Pancreas (tissue), 10 donors: Measurements from ENCODE around the gene FAF1. TPM values are rescaled to one million over a fixed set of nuclear protein-coding genes. Genes with fewer than 3 reads are reported as not detected.

ENCODE experiments used
- ATAC-seq, 4 donors: fragments of 200-7000 bp; cut with Tn5 transposase; one replicate each; pipeline versions ENCODE4 v1.8.0 to v1.9.1; 2020; ENCODE audit warnings: mild to moderate bottlenecking in 4 of 4, moderate library complexity in 4 of 4
- DNase-seq, 6 donors: peaks; one replicate each; pipeline ENCODE4 v3.0.0-alpha.2; 2020
- FAIRE-seq: peaks from 2 replicates; lab custom pipeline; 2012; peaks lifted over from hg19 to GRCh38; lab: Jason Lieb, UNC
- H3K27ac ChIP-seq, 4 donors: fragments of 200-600 bp; sonication (generic); 1 replicate in 3 of 4; 2 replicates in 1 of 4; pipeline versions ENCODE4 v1.5.0 to v1.8.0; 2020
- H3K27me3 ChIP-seq, 4 donors: fragments of 200-600 bp; one replicate each; pipeline ENCODE4 v1.8.0; 2021
- H3K36me3 ChIP-seq, 3 donors: fragments of 200-600 bp; sonication (generic) in 1 of 3; one replicate each; pipeline versions ENCODE4 v1.5.0 to v1.8.0; 2020 to 2021
- H3K4me1 ChIP-seq, 3 donors: fragments of 200-600 bp; one replicate each; pipeline ENCODE4 v1.8.0; 2021
- H3K4me3 ChIP-seq, 4 donors: fragments of 200-600 bp; sonication (generic) in 2 of 4; one replicate each; pipeline versions ENCODE4 v1.5.0 to v1.8.0; 2020 to 2021
- H3K9me3 ChIP-seq, 4 donors: fragments of 200-600 bp; one replicate each; pipeline ENCODE4 v1.8.0; 2021
- CTCF ChIP-seq, 4 donors: fragments of 200-600 bp; sonication (generic) in 3 of 4; IDR thresholded peaks; one replicate each; pipeline versions ENCODE4 v1.5.0 to v1.8.0; 2021; ENCODE audit warnings: antibody characterized with exemption in 4 of 4
- WGBS, 2 donors: extraction: QIAGEN DNeasy Blood & Tissue Kit; methylation state at CpG; one replicate each; pipeline ENCODE4 v1.1.7; 2013; 5-methylcytosine and 5-hydroxymethylcytosine counted together
- intact Hi-C, 3 donors: fragments of 100-400 bp; cut with DNase I; formaldehyde crosslinking; loops; one replicate each; pipeline versions ENCODE4 v1.11.1 to v1.14.2; 2022
- polyA plus RNA-seq, 2 donors: library from polyadenylated mRNA; stranded (reverse); fragments of 200-250 nt; gene quantifications; one replicate each; pipeline ENCODE4 v1.2.3, GENCODE V29; 2013
- total RNA-seq, 6 donors: library from RNA; stranded (reverse); fragmentation: NEBNext Ultra II Directional in 4 of 6; extraction: Animal tissue kit (Norgen Biotek cat#: 25700) in 4 of 6; gene quantifications; one replicate each; pipeline versions ENCODE4 v1.2.1 to v1.2.4, GENCODE V29; 2021 to 2023
- donor health status: healthy with polysubstance abuse.
- donor health status: DM: no; HTN: no; CAD: no; lungs with moderate emphysema.
- donor health status: DM: no; HTN: no; CAD: no.
- donor health status: control.
- donor health status: control.
- donor health status: Bipolar disorder and iron deficiency.
- donor health status: DM: yes; HTN: yes; CAD: no.
- donor health status: DM: no; HTN: no; CAD: no.
- donor health status: DM: no; HTN: no; CAD: no.
- donor health status: DM: yes; HTN: yes; CAD: no.

FAF1 gene
- total and polyA plus RNA-seq, 8 donors: 13.9 to 46.6 (median 37.6) TPM

- Histone ChIP-seq H3K27me3 (no peaks in the 10 kb centered on the region), H3K4me3 (no peak overlapping the region), H3K27ac (no peak overlapping the region), H3K36me3 (no peaks in the 10 kb centered on the region), H3K4me1 (peaks cover 0 to 8% (median 5%) of the 10 kb centered on the region in 3 donors), H3K9me3 (no peaks in the 10 kb centered on the region)
- intact Hi-C loops: no loop called here
- ATAC-seq: peak in 3 of 4 donors; percentile 54 to 76 (median 67)
- WGBS, 2 donors: 46 to 52% methylated on average over 6 of the region's 6 CpGs
- TF ChIP-seq CTCF (IDR thresholded peaks at IDR 0.05): no peak
- DNase-seq: no peak
- no peak for FAIRE-seq
Measured at GRCh38 chr1:50633465-50633864, 326.6 kb downstream of the FAF1 start.

GRCh38 chr1:50631161-50631560 is 328.9 kb downstream of the FAF1 start:
- FAIRE-seq (no peak), ATAC-seq (no peak), DNase-seq (no peak)
- Histone ChIP-seq H3K9me3 (no peaks in the 10 kb centered on the region), H3K4me1 (peaks cover 0 to 8% (median 5%) of the 10 kb centered on the region in 3 donors), H3K4me3 (no peak overlapping the region), H3K36me3 (no peaks in the 10 kb centered on the region), H3K27ac (no peak overlapping the region), H3K27me3 (no peaks in the 10 kb centered on the region)
- intact Hi-C loops: no loop called here
- TF ChIP-seq CTCF (IDR thresholded peaks at IDR 0.05): no peak

- FAIRE-seq (no peak), ATAC-seq (no peak), DNase-seq (no peak)
- H3K27me3 ChIP-seq: no peaks in the 10 kb centered on the region
- WGBS, 2 donors: 97% methylated on average over 2 of the region's 2 CpGs
- H3K27ac ChIP-seq: no peak overlapping the region
- H3K9me3 ChIP-seq: no peaks in the 10 kb centered on the region
- intact Hi-C loops: no loop called here
- H3K4me1 ChIP-seq: no peaks in the 10 kb centered on the region
- H3K36me3 ChIP-seq: no peaks in the 10 kb centered on the region
- TF ChIP-seq CTCF (IDR thresholded peaks at IDR 0.05): no peak
- no peak overlapping the region for H3K4me3 ChIP-seq
Measured at GRCh38 chr1:50622259-50622658, 337.8 kb downstream of the FAF1 start.

GRCh38 chr1:50620680-50621329 is 339.3 kb downstream of the FAF1 start:
- Histone ChIP-seq H3K4me3 (no peak overlapping the region), H3K9me3 (no peaks in the 10 kb centered on the region), H3K4me1 (no peaks in the 10 kb centered on the region), H3K27me3 (no peaks in the 10 kb centered on the region), H3K27ac (no peak overlapping the region), H3K36me3 (no peaks in the 10 kb centered on the region)
- WGBS, 2 donors: 94 to 99% methylated on average over 6 of the region's 6 CpGs
- intact Hi-C loops: no loop called here
- ATAC-seq: peak; percentile 43 to 91 (median 84)
- DNase-seq: peak in 1 of 6 donors; percentile 17
- FAIRE-seq: no peak
- TF ChIP-seq CTCF (IDR thresholded peaks at IDR 0.05): no peak

GRCh38 chr1:50615036-50615750 is 344.9 kb downstream of the FAF1 start:
- no peaks in the 10 kb centered on the region for H3K36me3 ChIP-seq
- intact Hi-C loops: loop anchor here in 1 of 3 donors (10.0 kb wide), 1 partner anchor 240 kb away; no protein-coding TSS in a partner anchor
- no peaks in the 10 kb centered on the region for H3K4me1 ChIP-seq
- no peak for ATAC-seq
- H3K4me3 ChIP-seq: no peak overlapping the region
- 97% methylated on average over 2 of the region's 2 CpGs for WGBS, 2 donors
- H3K9me3 ChIP-seq: no peaks in the 10 kb centered on the region
- FAIRE-seq: no peak
- no peak overlapping the region for H3K27ac ChIP-seq
- DNase-seq: no peak
- no peaks in the 10 kb centered on the region for H3K27me3 ChIP-seq
- TF ChIP-seq CTCF (IDR thresholded peaks at IDR 0.05): no peak
